GM19452 (cell line): ENCODE data around the gene PTPRE.
A peak's percentile ranks its signal among the peaks of the same experiment; 100 is the strongest.

Experiments
- ATAC-seq: cut with Tn5 transposase; IDR thresholded peaks from one replicate; pipeline ENCODE4 v1.9.1; 2021; ENCODE audit not compliant: unreplicated experiment

Gene PTPRE

GRCh38 chr10:127906548-127907377, at the start of gene PTPRE:
PTPRE (plus strand) TSS chr10:127907103; CDS start chr10:128040882, 133,779 bp downstream.
- ATAC-seq = peak; percentile 90

GRCh38 chr10:127860592-127860991, 46.3 kb upstream of the PTPRE start:
- no peak for ATAC-seq

- ATAC-seq = no peak
Measured at GRCh38 chr10:127863231-127863825, 43.6 kb upstream of the PTPRE start.

GRCh38 chr10:127866276-127867013, 40.5 kb upstream of the PTPRE start:
- no peak for ATAC-seq

- no peak for ATAC-seq
Measured at GRCh38 chr10:127867805-127868204, 39.1 kb upstream of the PTPRE start.

- no peak for ATAC-seq
Measured at GRCh38 chr10:127869329-127869728, 37.6 kb upstream of the PTPRE start.

- no peak for ATAC-seq
Measured at GRCh38 chr10:127871631-127872010, 35.3 kb upstream of the PTPRE start.

- no peak for ATAC-seq
Measured at GRCh38 chr10:127872011-127872761, 34.7 kb upstream of the PTPRE start.

- ATAC-seq = no peak
Measured at GRCh38 chr10:127872871-127873600, 33.9 kb upstream of the PTPRE start.

GRCh38 chr10:127873901-127874470, 32.9 kb upstream of the PTPRE start:
- no peak for ATAC-seq

GRCh38 chr10:127874671-127875448, 32.0 kb upstream of the PTPRE start:
- ATAC-seq = no peak

GRCh38 chr10:127875449-127875765, 31.5 kb upstream of the PTPRE start:
- no peak for ATAC-seq

GRCh38 chr10:127875916-127876315, 31.0 kb upstream of the PTPRE start:
- no peak for ATAC-seq

GRCh38 chr10:127877116-127877515, 29.8 kb upstream of the PTPRE start:
- no peak for ATAC-seq

GRCh38 chr10:127877699-127878098, 29.2 kb upstream of the PTPRE start:
- no peak for ATAC-seq

GRCh38 chr10:127878475-127879055, 28.3 kb upstream of the PTPRE start:
- no peak for ATAC-seq

GRCh38 chr10:127880557-127880956, 26.3 kb upstream of the PTPRE start:
- ATAC-seq = no peak

GRCh38 chr10:127881262-127881661, 25.6 kb upstream of the PTPRE start:
- no peak for ATAC-seq

GRCh38 chr10:127882391-127882790, 24.5 kb upstream of the PTPRE start:
- no peak for ATAC-seq
